A549 (cell line): Measurements from ENCODE around the gene F2RL1. TPM values are rescaled to one million over a fixed set of nuclear protein-coding genes. Genes with fewer than 3 reads are reported as not detected.
A peak's percentile ranks its signal among the peaks of the same experiment; 100 is the strongest.
"Not testable (repeated sequence)": the region's sequence is repeated elsewhere in the genome, so short reads cannot be mapped to it uniquely, and the experiment has no call there.

ENCODE experiments used
- ATAC-seq, 2 experiments: fragments of 200-7000 bp in 1 of 2; fragments of >200 bp in 1 of 2; cut with Nextera tagmentation in 1 of 2; cut with Tn5 transposase in 1 of 2; 3 replicates each; pipeline versions ENCODE4 v1.8.0 to v1.9.1; 2018 to 2020; ENCODE audit warnings: mild to moderate bottlenecking in 1 of 2, moderate library complexity in 1 of 2
- CTCF ChIA-PET: fragments of 300-600 bp; sonication (Branson Sonifier 250); formaldehyde crosslinking; extraction: SDS; loops from one replicate; lab custom pipeline; 2021; ENCODE audit warnings: antibody characterized with exemption, inconsistent platforms; lab: Yijun Ruan, JAX
- POLR2A ChIA-PET: fragments of 350-600 bp; formaldehyde crosslinking; extraction: SDS; loops from one replicate; lab custom pipeline; 2021; ENCODE audit warnings: antibody characterized with exemption, inconsistent platforms; lab: Yijun Ruan, JAX
- DNase-seq, 2 experiments: peaks; one replicate each; pipeline versions ENCODE4 v3.0.0 to v3.0.0-alpha.2; 2011 to 2016; ENCODE audit warnings: low read depth in 1 of 2, low spot score in 1 of 2
- FAIRE-seq: peaks from 2 replicates; lab custom pipeline; 2011; peaks lifted over from hg19 to GRCh38; lab: Jason Lieb, UNC
- H3K27ac ChIP-seq, 2 experiments: fragments of >200 bp; sonication (Bioruptor Twin); formaldehyde crosslinking; 3 replicates each; pipeline ENCODE4 v1.5.1; 2016 to 2017
- H3K4me1 ChIP-seq: fragments of >200 bp; sonication (Bioruptor Twin); formaldehyde crosslinking; 3 replicates; pipeline ENCODE4 v1.6.1; 2016
- H3K4me2 ChIP-seq: fragments of >200 bp; sonication (Bioruptor Twin); formaldehyde crosslinking; 3 replicates; pipeline ENCODE4 v1.6.1; 2016
- H3K4me3 ChIP-seq: fragments of >200 bp; sonication (Bioruptor Twin); formaldehyde crosslinking; 3 replicates; pipeline ENCODE4 v1.5.1; 2016
- H3K9me3 ChIP-seq: fragments of >200 bp; sonication (Bioruptor Twin); formaldehyde crosslinking; 3 replicates; pipeline ENCODE4 v1.6.1; 2016
- CBX8 ChIP-seq: fragments of 200-600 bp; sonication (generic); IDR thresholded peaks from 2 replicates; pipeline ENCODE4 v1.6.1; 2016
- CEBPB ChIP-seq, 2 experiments: fragments of >200 bp in 1 of 2; sonication (Bioruptor Twin) in 1 of 2; formaldehyde crosslinking in 1 of 2; IDR thresholded peaks; 2 replicates each; pipeline ENCODE4 v1.6.1; 2012 to 2016
- CHD2 ChIP-seq: fragments of 150-350 bp; IDR thresholded peaks from 2 replicates; pipeline ENCODE4 v1.6.1; 2014; ENCODE audit warnings: low read length; ENCODE audit not compliant: partially characterized antibody
- CTCF ChIP-seq: fragments of >200 bp; sonication (Bioruptor Twin); formaldehyde crosslinking; IDR thresholded peaks from 3 replicates; pipeline ENCODE4 v1.5.1; 2016
- ESRRA ChIP-seq: fragments of 150-350 bp; IDR thresholded peaks from 2 replicates; pipeline ENCODE4 v1.6.1; 2014; ENCODE audit warnings: mild to moderate bottlenecking, low read length, borderline replicate concordance
- HOXA7 ChIP-seq: fragments of 250-450 bp; sonication (Bioruptor Pico); IDR thresholded peaks from 2 replicates; pipeline ENCODE4 v1.5.0; 2020; ENCODE audit warnings: mild to moderate bottlenecking, moderate library complexity
- HOXB5 ChIP-seq: fragments of 250-450 bp; sonication (Bioruptor Pico); IDR thresholded peaks from 2 replicates; pipeline ENCODE4 v1.5.0; 2020; ENCODE audit warnings: mild to moderate bottlenecking, moderate library complexity
- JUN ChIP-seq, 2 experiments: fragments of >200 bp; sonication (Bioruptor Twin); formaldehyde crosslinking; IDR thresholded peaks; 2 replicates in 1 of 2; 3 replicates in 1 of 2; pipeline ENCODE4 v1.6.1; 2016 to 2017
- KDM5A ChIP-seq: fragments of 200-600 bp; sonication (generic); IDR thresholded peaks from 2 replicates; pipeline ENCODE4 v1.6.1; 2016; ENCODE audit warnings: antibody characterized with exemption, mild to moderate bottlenecking
- MAX ChIP-seq: IDR thresholded peaks from 2 replicates; pipeline ENCODE4 v1.6.1; 2012
- MYC ChIP-seq: IDR thresholded peaks from 2 replicates; pipeline ENCODE4 v1.6.1; 2012; ENCODE audit warnings: mild to moderate bottlenecking, inconsistent platforms, low read length, improper control_type of control experiment, borderline replicate concordance
- NFE2L2 ChIP-seq: fragments of 150-350 bp; conservative IDR thresholded peaks from 2 replicates; pipeline ENCODE4 v1.6.1; 2014; ENCODE audit warnings: low read length
- NPAS2 ChIP-seq: fragments of 250-450 bp; sonication (Bioruptor Pico); IDR thresholded peaks from 2 replicates; pipeline ENCODE4 v1.8.0; 2022; ENCODE audit warnings: mild to moderate bottlenecking, moderate library complexity, borderline replicate concordance
- POLR2A ChIP-seq: IDR thresholded peaks from 2 replicates; pipeline ENCODE4 v1.6.1; 2012; ENCODE audit warnings: mild to moderate bottlenecking, low read length
- RAD21 ChIP-seq, 2 experiments: fragments of >200 bp in 1 of 2; sonication (Bioruptor Twin) in 1 of 2; formaldehyde crosslinking in 1 of 2; IDR thresholded peaks in 1 of 2; conservative IDR thresholded peaks in 1 of 2; 2 replicates in 1 of 2; 3 replicates in 1 of 2; pipeline ENCODE4 v1.6.1; 2012 to 2018; ENCODE audit warnings: inconsistent platforms in 1 of 2
- SREBF2 ChIP-seq: fragments of 450-650 bp; IDR thresholded peaks from 2 replicates; pipeline ENCODE4 v1.6.1; 2014; ENCODE audit warnings: mild to moderate bottlenecking, moderate library complexity
- WGBS: methylation state at CpG from one replicate; pipeline ENCODE4 v1.1.6; 2017; ENCODE audit errors: missing lambda C conversion rate; 5-methylcytosine and 5-hydroxymethylcytosine counted together
- polyA plus RNA-seq, 4 experiments: library from polyadenylated mRNA; depleted of rRNA in 3 of 4; stranded (reverse); fragments of >200 nt; fragmentation: RNase III in 1 of 4; extraction: RNeasy Plus Mini Kit Qiagen cat#74134 plus additional on column Dnase treatment in 1 of 4; gene quantifications; 2 replicates in 3 of 4; 3 replicates in 1 of 4; pipeline ENCODE4 v1.2.3, GENCODE V29; 2011 to 2017
- TF ChIP-seq, protein P1 (sequence below): IDR thresholded peaks from 2 replicates; pipeline ENCODE4 v1.6.1; 2012; ENCODE audit warnings: low read depth, borderline replicate concordance
- TF ChIP-seq, protein P2 (sequence below): IDR thresholded peaks from 2 replicates; pipeline ENCODE4 v1.6.1; 2012

Gene F2RL1
- polyA plus RNA-seq, 2 of the 4 experiments (the other 2 are of a cell fraction) = 88.7 to 226 TPM

- peak in 1 of 2 experiments; percentile 24; a peak in 1 of 5 replicates for TF ChIP-seq RAD21 (conservative IDR thresholded peaks at IDR 0.05 in 1 of 2, IDR thresholded peaks at IDR 0.05 in 1 of 2)
- peak in 1 of 2 experiments; percentile 58; a peak in 2 of 4 replicates for TF ChIP-seq CEBPB (IDR thresholded peaks at IDR 0.05)
- TF ChIP-seq, protein P1, sequence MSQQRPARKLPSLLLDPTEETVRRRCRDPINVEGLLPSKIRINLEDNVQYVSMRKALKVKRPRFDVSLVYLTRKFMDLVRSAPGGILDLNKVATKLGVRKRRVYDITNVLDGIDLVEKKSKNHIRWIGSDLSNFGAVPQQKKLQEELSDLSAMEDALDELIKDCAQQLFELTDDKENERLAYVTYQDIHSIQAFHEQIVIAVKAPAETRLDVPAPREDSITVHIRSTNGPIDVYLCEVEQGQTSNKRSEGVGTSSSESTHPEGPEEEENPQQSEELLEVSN = no peak
- no peak for TF ChIP-seq CBX8
- no peak for TF ChIP-seq MYC
Measured at GRCh38 chr5:76771705-76772405, 47.0 kb upstream of the F2RL1 start (continued).

GRCh38 chr5:76775921-76776320 lies 42.9 kb upstream of the F2RL1 start:
- no peak for FAIRE-seq
- Histone ChIP-seq H3K4me2 (no peak overlapping the region), H3K4me1 (peaks cover 23% of the 10 kb centered on the region), H3K4me3 (no peak overlapping the region), H3K9me3 (no peaks in the 10 kb centered on the region), H3K27ac (peak overlapping the region; percentile 22 to 76; a peak in 4 of 6 replicates)
- POLR2A ChIA-PET = interaction anchor here (0.6 kb wide), 1 partner anchor 20 kb away, joined by 6 read pairs; no protein-coding TSS in a partner anchor
- no peak for DNase-seq
- CTCF ChIA-PET = interaction anchor here (0.6 to 7.8 kb wide), 8 partner anchors 15 to 254 kb away, joined by 3 to 145 read pairs (median 38); partner anchors contain the start of genes AGGF1 and F2R
- TF ChIP-seq NFE2L2 = no peak
- no peak for TF ChIP-seq CHD2
- TF ChIP-seq POLR2A = no peak
- TF ChIP-seq, protein P2, sequence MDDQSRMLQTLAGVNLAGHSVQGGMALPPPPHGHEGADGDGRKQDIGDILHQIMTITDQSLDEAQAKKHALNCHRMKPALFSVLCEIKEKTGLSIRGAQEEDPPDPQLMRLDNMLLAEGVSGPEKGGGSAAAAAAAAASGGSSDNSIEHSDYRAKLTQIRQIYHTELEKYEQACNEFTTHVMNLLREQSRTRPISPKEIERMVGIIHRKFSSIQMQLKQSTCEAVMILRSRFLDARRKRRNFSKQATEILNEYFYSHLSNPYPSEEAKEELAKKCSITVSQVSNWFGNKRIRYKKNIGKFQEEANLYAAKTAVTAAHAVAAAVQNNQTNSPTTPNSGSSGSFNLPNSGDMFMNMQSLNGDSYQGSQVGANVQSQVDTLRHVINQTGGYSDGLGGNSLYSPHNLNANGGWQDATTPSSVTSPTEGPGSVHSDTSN = no peak
- no peak for TF ChIP-seq HOXA7 (CRISPR knock-in tag)
- 85% methylated on average over 5 of the region's 5 CpGs for WGBS
- ATAC-seq = no peak

- Histone ChIP-seq H3K4me2 (no peak overlapping the region), H3K27ac (peak overlapping the region; percentile 32 to 76; a peak in 4 of 6 replicates), H3K4me3 (no peak overlapping the region), H3K9me3 (no peaks in the 10 kb centered on the region), H3K4me1 (peaks cover 18% of the 10 kb centered on the region)
- ChIA-PET POLR2A (interaction anchor here (0.6 kb wide), 1 partner anchor 20 kb away, joined by 6 read pairs; no protein-coding TSS in a partner anchor), CTCF (interaction anchor here (0.6 to 7.8 kb wide), 7 partner anchors 29 to 491 kb away, joined by 3 to 145 read pairs (median 6); partner anchors contain the start of genes AGGF1 and F2R)
- 82% methylated on average over 2 of the region's 2 CpGs for WGBS
- FAIRE-seq (no peak), ATAC-seq (no peak), DNase-seq (no peak)
- TF ChIP-seq SREBF2 (no peak), ESRRA (no peak), CTCF (no peak), HOXB5 (CRISPR knock-in tag) (no peak), NPAS2 (CRISPR knock-in tag) (no peak), JUN (IDR thresholded peaks at IDR 0.05) (no peak), MAX (no peak), KDM5A (no peak)
Measured at GRCh38 chr5:76776391-76776790, 42.4 kb upstream of the F2RL1 start.

DNA sequence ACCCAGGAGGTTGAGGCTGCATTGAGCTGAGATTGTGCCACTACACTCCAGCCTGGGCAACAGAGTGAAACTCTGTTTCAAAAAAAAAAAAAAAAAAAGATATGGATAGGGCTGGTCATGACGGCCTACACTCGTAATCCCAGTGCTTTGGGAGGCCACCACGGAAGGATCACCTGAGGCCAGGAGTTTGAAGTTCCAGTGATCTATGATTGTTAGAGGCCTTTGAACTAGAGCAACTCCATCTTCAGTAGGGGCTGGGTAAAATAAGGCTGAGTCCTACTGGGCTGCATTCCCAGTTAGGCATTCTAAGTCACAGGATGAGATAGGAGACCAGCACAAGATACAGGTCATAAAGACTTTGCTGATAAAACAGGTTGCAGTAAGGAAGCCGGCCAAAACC lies 38.2 kb upstream of the F2RL1 start:
- 90% methylated on average over 4 of the region's 4 CpGs for WGBS
- H3K4me2 ChIP-seq, POLR2A ChIA-PET, DNase-seq, ATAC-seq, H3K9me3 ChIP-seq, FAIRE-seq, H3K4me3 ChIP-seq: not testable (repeated sequence)
- peak overlapping the region in 1 of 2 experiments; percentile 87; a peak in 2 of 6 replicates for H3K27ac ChIP-seq
- H3K4me1 ChIP-seq = peaks cover 16% of the 10 kb centered on the region
- CTCF ChIA-PET = interaction anchor here (0.7 to 1.6 kb wide), 4 partner anchors 15 to 179 kb away, joined by 3 to 6 read pairs (median 3); no protein-coding TSS in a partner anchor
